GM10248 (cell line): ENCODE measurements around the gene ORAI3.

Experiments used
- CTCF ChIA-PET: fragments of 300-600 bp; sonication (Branson Sonifier 250); formaldehyde crosslinking; extraction: SDS; loops from one replicate; lab custom pipeline; 2021; ENCODE audit warnings: antibody characterized with exemption; lab: Yijun Ruan, JAX
- POLR2A ChIA-PET: fragments of 350-650 bp; sonication (Branson Sonifier 250); formaldehyde crosslinking; extraction: SDS; loops from one replicate; lab custom pipeline; 2020; ENCODE audit warnings: antibody characterized with exemption; lab: Yijun Ruan, JAX
- DNase-seq: peaks from one replicate; pipeline ENCODE4 v3.0.0; 2012; ENCODE audit errors: extremely low spot score
- CTCF ChIP-seq: IDR thresholded peaks from 2 replicates; pipeline ENCODE4 v1.5.1; 2012; ENCODE audit warnings: mild to moderate bottlenecking, low read depth; ENCODE audit errors: extremely low read depth, missing control alignments, control extremely low read depth

The ORAI3 gene

GRCh38 chr16:30914830-30915229 is 34.0 kb upstream of the ORAI3 start:
- no peak for DNase-seq
- TF ChIP-seq CTCF: no peak
- CTCF ChIA-PET: interaction anchor here (2.4 kb wide), 1 partner anchor 13 kb away, joined by 21 read pairs; no protein-coding TSS in a partner anchor
- POLR2A ChIA-PET: no interaction called here

GRCh38 chr16:30918614-30919013 is 30.3 kb upstream of the ORAI3 start:
- no peak for TF ChIP-seq CTCF
- ChIA-PET CTCF (interaction anchor here (0.8 to 3.6 kb wide), 5 partner anchors 17 to 144 kb away, joined by 3 to 36 read pairs (median 5); no protein-coding TSS in a partner anchor), POLR2A (interaction anchor here (0.6 kb wide), 1 partner anchor 88 kb away, joined by 3 read pairs; no protein-coding TSS in a partner anchor)
- DNase-seq: no peak

GRCh38 chr16:30920891-30921290 is 28.0 kb upstream of the ORAI3 start:
- CTCF ChIA-PET: interaction anchor here (1.0 to 2.4 kb wide), 5 partner anchors 19 to 150 kb away, joined by 3 to 13 read pairs (median 4); no protein-coding TSS in a partner anchor
- TF ChIP-seq CTCF: no peak
- no peak for DNase-seq
- POLR2A ChIA-PET: no interaction called here

GRCh38 chr16:30921459-30921747 is 27.5 kb upstream of the ORAI3 start:
- no peak for DNase-seq
- no peak for TF ChIP-seq CTCF
- ChIA-PET CTCF (interaction anchor here (1.0 to 2.4 kb wide), 3 partner anchors 19 to 76 kb away, joined by 4 to 13 read pairs (median 4); no protein-coding TSS in a partner anchor), POLR2A (no interaction called here)

GRCh38 chr16:30921748-30922419 is 27.0 kb upstream of the ORAI3 start:
- CTCF ChIA-PET: interaction anchor here (1.0 kb wide), 4 partner anchors 20 to 78 kb away, joined by 3 to 14 read pairs (median 4); no protein-coding TSS in a partner anchor
- POLR2A ChIA-PET: no interaction called here
- DNase-seq: peak; percentile 75
- TF ChIP-seq CTCF: peak; percentile 85

- CTCF ChIA-PET: interaction anchor here (1.0 kb wide), 2 partner anchors 54 to 78 kb away, joined by 3 to 14 read pairs; no protein-coding TSS in a partner anchor
- POLR2A ChIA-PET: no interaction called here
- no peak for TF ChIP-seq CTCF
- DNase-seq: peak; percentile 94
Observed at GRCh38 chr16:30922420-30922959, 26.4 kb upstream of the ORAI3 start.
